DOHH2 (cell line): ENCODE results near the gene AMPH.

ENCODE experiments used
- CTCF ChIP-seq: fragments of 200-600 bp; sonication (generic); IDR thresholded peaks from one replicate; pipeline ENCODE4 v1.5.1; 2014; ENCODE audit warnings: antibody characterized with exemption, mild to moderate bottlenecking, low read depth, low read length; ENCODE audit not compliant: poor library complexity, severe bottlenecking
- EZH2phosphoT487 ChIP-seq: fragments of 200-600 bp; sonication (generic); IDR thresholded peaks from 2 replicates; pipeline ENCODE4 v1.6.1; 2017; ENCODE audit warnings: borderline replicate concordance, mild to moderate bottlenecking, antibody characterized with exemption, low read length, moderate library complexity, mixed read lengths

GRCh38 chr7:38465956-38466355 lies 165.2 kb downstream of the AMPH start:
- TF ChIP-seq CTCF (no peak), EZH2phosphoT487 (no peak)
